ENCODE measurements around the gene NAT8L.

DNA sequence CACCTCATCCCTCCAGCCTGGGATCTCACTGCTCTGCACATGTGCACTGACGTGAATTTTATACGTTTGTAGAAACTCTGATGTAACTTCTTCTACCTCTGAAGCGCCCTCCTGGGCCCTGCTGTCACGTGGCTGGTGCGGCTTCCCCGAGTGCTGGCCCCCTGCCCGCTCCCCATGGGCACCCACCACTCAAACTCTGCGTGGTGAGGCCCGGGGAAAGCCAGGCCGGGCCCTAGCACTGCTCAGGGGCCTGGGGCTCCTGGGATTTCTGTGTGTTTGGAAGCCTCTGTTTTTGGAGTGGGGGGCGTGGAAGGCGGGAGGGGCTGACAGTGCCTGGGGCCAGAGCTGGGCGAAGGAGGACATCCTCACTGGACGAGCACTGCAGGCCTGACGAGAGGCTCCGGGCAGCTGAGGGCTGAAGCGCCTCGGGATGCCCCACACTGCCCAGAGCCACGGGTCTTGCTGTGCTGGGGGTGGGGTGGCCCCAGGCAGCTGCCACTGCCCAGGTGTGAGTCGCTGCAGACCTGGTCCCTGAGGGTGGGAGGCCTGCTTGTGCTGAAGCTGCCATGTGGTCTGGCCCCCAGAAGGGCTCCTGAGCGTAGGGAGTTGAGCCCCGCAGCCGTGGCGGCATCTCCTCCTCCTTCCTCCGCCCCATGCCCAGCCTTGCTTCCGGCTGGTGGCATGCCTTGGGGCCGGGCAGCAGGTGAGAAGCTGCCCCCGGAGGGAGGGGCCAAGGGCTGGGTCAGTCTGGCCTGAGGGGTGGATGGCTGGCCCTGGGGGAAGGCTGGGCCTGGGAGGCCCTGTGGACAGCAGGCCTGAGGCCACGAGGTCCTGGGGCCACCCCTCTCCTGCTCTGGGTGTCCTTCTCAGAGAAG lies 7.7 kb downstream of the NAT8L start:
- TF ChIP-seq, protein P1, sequence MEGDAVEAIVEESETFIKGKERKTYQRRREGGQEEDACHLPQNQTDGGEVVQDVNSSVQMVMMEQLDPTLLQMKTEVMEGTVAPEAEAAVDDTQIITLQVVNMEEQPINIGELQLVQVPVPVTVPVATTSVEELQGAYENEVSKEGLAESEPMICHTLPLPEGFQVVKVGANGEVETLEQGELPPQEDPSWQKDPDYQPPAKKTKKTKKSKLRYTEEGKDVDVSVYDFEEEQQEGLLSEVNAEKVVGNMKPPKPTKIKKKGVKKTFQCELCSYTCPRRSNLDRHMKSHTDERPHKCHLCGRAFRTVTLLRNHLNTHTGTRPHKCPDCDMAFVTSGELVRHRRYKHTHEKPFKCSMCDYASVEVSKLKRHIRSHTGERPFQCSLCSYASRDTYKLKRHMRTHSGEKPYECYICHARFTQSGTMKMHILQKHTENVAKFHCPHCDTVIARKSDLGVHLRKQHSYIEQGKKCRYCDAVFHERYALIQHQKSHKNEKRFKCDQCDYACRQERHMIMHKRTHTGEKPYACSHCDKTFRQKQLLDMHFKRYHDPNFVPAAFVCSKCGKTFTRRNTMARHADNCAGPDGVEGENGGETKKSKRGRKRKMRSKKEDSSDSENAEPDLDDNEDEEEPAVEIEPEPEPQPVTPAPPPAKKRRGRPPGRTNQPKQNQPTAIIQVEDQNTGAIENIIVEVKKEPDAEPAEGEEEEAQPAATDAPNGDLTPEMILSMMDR (IDR thresholded peaks at IDR 0.05): no peak
- no peak for TF ChIP-seq POLR2AphosphoS5 (IDR thresholded peaks at IDR 0.05; ENCODE audit: low read depth, low read length)
- TF ChIP-seq SIN3A (IDR thresholded peaks at IDR 0.05; ENCODE audit: borderline replicate concordance, insufficient read depth, low read depth, low read length): no peak

All from Panc1 (cell line).